ENCODE data around the gene AIM2. TPM values are rescaled to one million over a fixed set of nuclear protein-coding genes. Genes with fewer than 3 reads are reported as not detected.
A peak's percentile ranks its signal among the peaks of the same experiment; 100 is the strongest.
"Not testable (repeated sequence)": the region's sequence is repeated elsewhere in the genome, so short reads cannot be mapped to it uniquely, and the experiment has no call there.

The AIM2 gene
- polyA plus RNA-seq = 1 to 10 TPM in 1 of 3 donors, under 1 TPM in 2; 0.28 to 1.1 (median 0.34) TPM

GRCh38 chr1:159076438-159077119 is at the start of gene AIM2:
Gene AIM2 (minus strand): TSS chr1:159076766. CDS start chr1:159073499, 3,267 bp downstream.
- H3K9me3 Mint-ChIP-seq = no peaks in the 10 kb centered on the region
- peak within 1 kb of the TSS; percentile 24 to 97 (median 65) for H3K27ac Mint-ChIP-seq
- peaks cover 9 to 13% of the 10 kb centered on the region in 2 donors for H3K4me1 Mint-ChIP-seq
- H3K4me3 Mint-ChIP-seq = peak within 1 kb of the TSS in 4 of 5 donors; percentile 16 to 80 (median 40)
- peaks cover 0 to 11% (median 6%) of the 10 kb centered on the region in 3 donors for H3K27me3 Mint-ChIP-seq (ENCODE audit: low read depth in 3 of 3)
- H3K36me3 Mint-ChIP-seq = no peaks in the 10 kb centered on the region
- peak; percentile 33 to 83 (median 49) for DNase-seq

- Mint-ChIP-seq H3K4me3 (no peak overlapping the region), H3K27me3 (ENCODE audit: low read depth in 3 of 3) (no peaks in the 10 kb centered on the region), H3K9me3 (no peaks in the 10 kb centered on the region), H3K27ac (no peak overlapping the region), H3K4me1 (no peaks in the 10 kb centered on the region), H3K36me3 (no peaks in the 10 kb centered on the region)
- peak in 1 of 3 donors; percentile 3 for DNase-seq
Measured at GRCh38 chr1:159123587-159123986, 47.0 kb upstream of the AIM2 start.

GRCh38 chr1:159122005-159122621 is 45.5 kb upstream of the AIM2 start:
- Mint-ChIP-seq H3K27ac (no peak overlapping the region), H3K9me3 (no peaks in the 10 kb centered on the region), H3K27me3 (ENCODE audit: low read depth in 3 of 3) (no peaks in the 10 kb centered on the region), H3K36me3 (no peaks in the 10 kb centered on the region), H3K4me1 (no peaks in the 10 kb centered on the region), H3K4me3 (no peak overlapping the region)
- DNase-seq = no peak

- no peak overlapping the region for H3K27ac Mint-ChIP-seq
- H3K27me3 Mint-ChIP-seq (ENCODE audit: low read depth in 3 of 3) = no peaks in the 10 kb centered on the region
- DNase-seq = no peak
- no peaks in the 10 kb centered on the region for H3K4me1 Mint-ChIP-seq
- no peaks in the 10 kb centered on the region for H3K9me3 Mint-ChIP-seq
- no peak overlapping the region for H3K4me3 Mint-ChIP-seq
- H3K36me3 Mint-ChIP-seq = no peaks in the 10 kb centered on the region
Measured at GRCh38 chr1:159121526-159121925, 45.0 kb upstream of the AIM2 start.

- Mint-ChIP-seq H3K36me3 (no peaks in the 10 kb centered on the region), H3K27ac (no peak overlapping the region), H3K4me3 (no peak overlapping the region), H3K9me3 (no peaks in the 10 kb centered on the region), H3K4me1 (no peaks in the 10 kb centered on the region), H3K27me3 (ENCODE audit: low read depth in 3 of 3) (no peaks in the 10 kb centered on the region)
- DNase-seq = no peak
Measured at GRCh38 chr1:159120317-159120716, 43.8 kb upstream of the AIM2 start.

GRCh38 chr1:159113596-159114433 is 37.2 kb upstream of the AIM2 start:
- Mint-ChIP-seq H3K27ac (no peak overlapping the region), H3K4me3 (no peak overlapping the region), H3K27me3 (ENCODE audit: low read depth in 3 of 3) (peaks cover 0 to 11% (median 1%) of the 10 kb centered on the region in 3 donors), H3K9me3 (no peaks in the 10 kb centered on the region), H3K4me1 (no peaks in the 10 kb centered on the region), H3K36me3 (no peaks in the 10 kb centered on the region)
- DNase-seq = no peak

GRCh38 chr1:159103021-159103420 is 26.5 kb upstream of the AIM2 start:
- not testable (repeated sequence) for H3K4me1 Mint-ChIP-seq; H3K27ac Mint-ChIP-seq; H3K36me3 Mint-ChIP-seq; H3K9me3 Mint-ChIP-seq; H3K27me3 Mint-ChIP-seq (ENCODE audit: low read depth in 3 of 3); H3K4me3 Mint-ChIP-seq; DNase-seq

- Mint-ChIP-seq H3K4me3 (no peak overlapping the region), H3K36me3 (no peaks in the 10 kb centered on the region), H3K9me3 (no peaks in the 10 kb centered on the region), H3K27me3 (ENCODE audit: low read depth in 3 of 3) (peaks cover 6 to 10% (median 7%) of the 10 kb centered on the region in 3 donors), H3K4me1 (no peaks in the 10 kb centered on the region), H3K27ac (no peak overlapping the region)
- DNase-seq = no peak
Measured at GRCh38 chr1:159100589-159100988, 24.0 kb upstream of the AIM2 start.

GRCh38 chr1:159098596-159098995 is 22.0 kb upstream of the AIM2 start:
- H3K4me3 Mint-ChIP-seq = no peak overlapping the region
- DNase-seq = no peak
- no peaks in the 10 kb centered on the region for H3K9me3 Mint-ChIP-seq
- H3K27me3 Mint-ChIP-seq (ENCODE audit: low read depth in 3 of 3) = peaks cover 6 to 12% (median 7%) of the 10 kb centered on the region in 3 donors
- no peaks in the 10 kb centered on the region for H3K36me3 Mint-ChIP-seq
- H3K4me1 Mint-ChIP-seq = no peaks in the 10 kb centered on the region
- no peak overlapping the region for H3K27ac Mint-ChIP-seq

- Mint-ChIP-seq H3K4me1 (peaks cover 15 to 17% of the 10 kb centered on the region in 2 donors), H3K27me3 (ENCODE audit: low read depth in 3 of 3) (peaks cover 0 to 2% (median 0%) of the 10 kb centered on the region in 3 donors), H3K9me3 (no peaks in the 10 kb centered on the region), H3K27ac (peak overlapping the region; percentile 5 to 90 (median 68)), H3K36me3 (no peaks in the 10 kb centered on the region), H3K4me3 (peak overlapping the region in 3 of 5 donors; percentile 12 to 48 (median 33))
- DNase-seq = peak in 1 of 3 donors; percentile 7
Measured at GRCh38 chr1:159092036-159092760, 15.6 kb upstream of the AIM2 start.

- peak overlapping the region in 3 of 5 donors; percentile 21 to 44 (median 33) for H3K4me3 Mint-ChIP-seq
- H3K9me3 Mint-ChIP-seq = no peaks in the 10 kb centered on the region
Measured at GRCh38 chr1:159091607-159092031, 15.1 kb upstream of the AIM2 start.

GRCh38 chr1:159091180-159091560 is 14.6 kb upstream of the AIM2 start:
- no peak for DNase-seq
- H3K9me3 Mint-ChIP-seq = no peaks in the 10 kb centered on the region
- peaks cover 15 to 17% of the 10 kb centered on the region in 2 donors for H3K4me1 Mint-ChIP-seq
- peak overlapping the region in 3 of 5 donors; percentile 21 to 44 (median 33) for H3K4me3 Mint-ChIP-seq
- peaks cover 0 to 2% (median 0%) of the 10 kb centered on the region in 3 donors for H3K27me3 Mint-ChIP-seq (ENCODE audit: low read depth in 3 of 3)
- H3K27ac Mint-ChIP-seq = peak overlapping the region in 2 of 6 donors; percentile 89 to 90
- H3K36me3 Mint-ChIP-seq = no peaks in the 10 kb centered on the region

More at GRCh38 chr1:159091607-159092031, 15.1 kb upstream of the AIM2 start:
- H3K27me3 Mint-ChIP-seq (ENCODE audit: low read depth in 3 of 3) = peaks cover 0 to 2% (median 0%) of the 10 kb centered on the region in 3 donors
- H3K36me3 Mint-ChIP-seq = no peaks in the 10 kb centered on the region
- DNase-seq = peak in 1 of 3 donors; percentile 7
- H3K27ac Mint-ChIP-seq = peak overlapping the region; percentile 4 to 90 (median 58)
- H3K4me1 Mint-ChIP-seq = peaks cover 15 to 17% of the 10 kb centered on the region in 2 donors
